Pancreas (tissue), 10 donors: ENCODE measurements around the gene KCNQ4. TPM values are rescaled to one million over a fixed set of nuclear protein-coding genes. Genes with fewer than 3 reads are reported as not detected.

ENCODE experiments used
- ATAC-seq, 4 donors: fragments of 200-7000 bp; cut with Tn5 transposase; one replicate each; pipeline versions ENCODE4 v1.8.0 to v1.9.1; 2020; ENCODE audit warnings: mild to moderate bottlenecking in 4 of 4, moderate library complexity in 4 of 4
- DNase-seq, 6 donors: peaks; one replicate each; pipeline ENCODE4 v3.0.0-alpha.2; 2020
- FAIRE-seq: peaks from 2 replicates; lab custom pipeline; 2012; peaks lifted over from hg19 to GRCh38; lab: Jason Lieb, UNC
- H3K27ac ChIP-seq, 4 donors: fragments of 200-600 bp; sonication (generic); 1 replicate in 3 of 4; 2 replicates in 1 of 4; pipeline versions ENCODE4 v1.5.0 to v1.8.0; 2020
- H3K27me3 ChIP-seq, 4 donors: fragments of 200-600 bp; one replicate each; pipeline ENCODE4 v1.8.0; 2021
- H3K36me3 ChIP-seq, 3 donors: fragments of 200-600 bp; sonication (generic) in 1 of 3; one replicate each; pipeline versions ENCODE4 v1.5.0 to v1.8.0; 2020 to 2021
- H3K4me1 ChIP-seq, 3 donors: fragments of 200-600 bp; one replicate each; pipeline ENCODE4 v1.8.0; 2021
- H3K4me3 ChIP-seq, 4 donors: fragments of 200-600 bp; sonication (generic) in 2 of 4; one replicate each; pipeline versions ENCODE4 v1.5.0 to v1.8.0; 2020 to 2021
- H3K9me3 ChIP-seq, 4 donors: fragments of 200-600 bp; one replicate each; pipeline ENCODE4 v1.8.0; 2021
- WGBS, 2 donors: extraction: QIAGEN DNeasy Blood & Tissue Kit; methylation state at CpG; one replicate each; pipeline ENCODE4 v1.1.7; 2013; 5-methylcytosine and 5-hydroxymethylcytosine counted together
- intact Hi-C, 3 donors: fragments of 100-400 bp; cut with DNase I; formaldehyde crosslinking; loops; one replicate each; pipeline versions ENCODE4 v1.11.1 to v1.14.2; 2022
- polyA plus RNA-seq, 2 donors: library from polyadenylated mRNA; stranded (reverse); fragments of 200-250 nt; gene quantifications; one replicate each; pipeline ENCODE4 v1.2.3, GENCODE V29; 2013
- total RNA-seq, 6 donors: library from RNA; stranded (reverse); fragmentation: NEBNext Ultra II Directional in 4 of 6; extraction: Animal tissue kit (Norgen Biotek cat#: 25700) in 4 of 6; gene quantifications; one replicate each; pipeline versions ENCODE4 v1.2.1 to v1.2.4, GENCODE V29; 2021 to 2023
- TF ChIP-seq, protein P1 (sequence below), 4 donors: fragments of 200-600 bp; sonication (generic) in 3 of 4; IDR thresholded peaks; one replicate each; pipeline versions ENCODE4 v1.5.0 to v1.8.0; 2021; ENCODE audit warnings: antibody characterized with exemption in 4 of 4
- donor health status: healthy with polysubstance abuse.
- donor health status: DM: no; HTN: no; CAD: no; lungs with moderate emphysema.
- donor health status: DM: no; HTN: no; CAD: no.
- donor health status: control.
- donor health status: control.
- donor health status: Bipolar disorder and iron deficiency.
- donor health status: DM: yes; HTN: yes; CAD: no.
- donor health status: DM: no; HTN: no; CAD: no.
- donor health status: DM: no; HTN: no; CAD: no.
- donor health status: DM: yes; HTN: yes; CAD: no.

KCNQ4 gene
- total and polyA plus RNA-seq, 8 donors: 0.35 to 6.5 (median 1.3) TPM

DNA sequence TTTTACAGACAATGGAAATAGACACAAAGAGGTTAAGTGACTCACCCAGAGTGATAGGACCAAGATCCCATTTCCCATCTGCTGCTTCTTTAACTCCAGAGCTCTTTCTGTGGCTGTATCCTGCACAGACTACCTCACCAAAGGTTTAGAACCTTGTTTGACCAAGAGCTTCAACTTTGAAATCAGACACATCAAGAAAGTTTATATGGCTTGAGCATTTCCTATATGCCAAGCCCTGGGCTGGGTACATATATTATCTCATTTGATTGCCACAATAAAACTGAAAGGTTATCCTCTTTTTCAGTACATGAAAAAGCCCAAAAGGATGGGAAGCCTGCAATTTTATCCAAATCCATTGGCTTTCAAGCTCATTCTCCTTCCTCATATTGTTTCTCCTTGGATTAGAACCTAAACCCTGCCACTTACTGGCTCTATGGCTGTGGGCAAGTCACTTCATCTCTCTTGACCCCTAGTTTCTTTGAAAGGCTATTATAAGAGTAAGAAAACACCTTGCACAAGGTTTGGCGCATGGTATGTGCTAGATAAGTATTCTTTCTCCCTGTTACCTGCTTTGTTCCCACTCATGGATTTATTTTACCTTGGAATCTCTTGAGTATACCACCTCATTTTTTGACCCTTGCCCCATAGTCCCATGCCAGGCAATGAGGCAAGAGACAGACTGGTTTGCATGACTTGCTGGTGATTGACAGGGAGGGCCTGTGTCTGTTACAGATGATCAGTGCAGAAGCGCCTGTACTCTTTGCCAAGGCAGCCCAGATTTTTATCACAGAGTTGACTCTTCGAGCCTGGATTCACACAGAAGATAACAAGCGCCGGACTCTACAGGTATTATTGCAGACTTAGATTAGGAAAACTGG, 34.5 kb upstream of the KCNQ4 start:
- FAIRE-seq (no peak), ATAC-seq (peak in 1 of 4 donors; percentile 22), DNase-seq (no peak)
- peaks cover 0 to 50% (median 4%) of the 10 kb centered on the region in 3 donors for H3K36me3 ChIP-seq
- H3K4me1 ChIP-seq: no peaks in the 10 kb centered on the region
- H3K27me3 ChIP-seq: no peaks in the 10 kb centered on the region
- TF ChIP-seq, protein P1, sequence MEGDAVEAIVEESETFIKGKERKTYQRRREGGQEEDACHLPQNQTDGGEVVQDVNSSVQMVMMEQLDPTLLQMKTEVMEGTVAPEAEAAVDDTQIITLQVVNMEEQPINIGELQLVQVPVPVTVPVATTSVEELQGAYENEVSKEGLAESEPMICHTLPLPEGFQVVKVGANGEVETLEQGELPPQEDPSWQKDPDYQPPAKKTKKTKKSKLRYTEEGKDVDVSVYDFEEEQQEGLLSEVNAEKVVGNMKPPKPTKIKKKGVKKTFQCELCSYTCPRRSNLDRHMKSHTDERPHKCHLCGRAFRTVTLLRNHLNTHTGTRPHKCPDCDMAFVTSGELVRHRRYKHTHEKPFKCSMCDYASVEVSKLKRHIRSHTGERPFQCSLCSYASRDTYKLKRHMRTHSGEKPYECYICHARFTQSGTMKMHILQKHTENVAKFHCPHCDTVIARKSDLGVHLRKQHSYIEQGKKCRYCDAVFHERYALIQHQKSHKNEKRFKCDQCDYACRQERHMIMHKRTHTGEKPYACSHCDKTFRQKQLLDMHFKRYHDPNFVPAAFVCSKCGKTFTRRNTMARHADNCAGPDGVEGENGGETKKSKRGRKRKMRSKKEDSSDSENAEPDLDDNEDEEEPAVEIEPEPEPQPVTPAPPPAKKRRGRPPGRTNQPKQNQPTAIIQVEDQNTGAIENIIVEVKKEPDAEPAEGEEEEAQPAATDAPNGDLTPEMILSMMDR (IDR thresholded peaks at IDR 0.05): no peak
- intact Hi-C loops: no loop called here
- no peak overlapping the region for H3K4me3 ChIP-seq
- no peak overlapping the region for H3K27ac ChIP-seq
- no peaks in the 10 kb centered on the region for H3K9me3 ChIP-seq
- 78 to 82% methylated on average over 5 of the region's 5 CpGs for WGBS, 2 donors

DNA sequence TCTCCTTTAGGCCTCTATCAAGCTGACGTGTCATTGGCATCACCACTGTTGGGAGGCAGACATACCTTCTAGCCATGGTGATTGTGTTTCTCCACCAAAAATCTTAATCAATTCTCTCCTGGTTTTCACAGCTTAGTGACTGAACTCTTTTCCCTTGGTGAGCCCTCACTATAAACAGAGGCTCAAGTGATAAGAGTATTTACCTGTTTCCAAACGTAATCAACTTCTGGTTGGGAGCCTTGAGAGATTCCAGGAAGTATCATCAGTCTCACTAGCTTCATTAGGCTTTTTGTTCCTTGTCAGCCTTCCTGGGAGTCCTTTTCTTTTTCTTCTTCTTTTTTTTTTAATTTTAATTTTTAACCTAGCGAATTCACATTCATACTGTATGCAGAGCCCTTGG, 33.8 kb upstream of the KCNQ4 start:
- Histone ChIP-seq H3K27me3 (no peaks in the 10 kb centered on the region), H3K36me3 (peaks cover 0 to 58% (median 7%) of the 10 kb centered on the region in 3 donors), H3K4me3 (no peak overlapping the region), H3K27ac (no peak overlapping the region), H3K4me1 (no peaks in the 10 kb centered on the region), H3K9me3 (no peaks in the 10 kb centered on the region)
- intact Hi-C loops: no loop called here
- DNase-seq (no peak), FAIRE-seq (no peak), ATAC-seq (peak in 2 of 4 donors; percentile 29 to 61)
- TF ChIP-seq, protein P1 (IDR thresholded peaks at IDR 0.05): no peak
- WGBS, 2 donors: 69 to 73% methylated on average over 3 of the region's 3 CpGs

DNA sequence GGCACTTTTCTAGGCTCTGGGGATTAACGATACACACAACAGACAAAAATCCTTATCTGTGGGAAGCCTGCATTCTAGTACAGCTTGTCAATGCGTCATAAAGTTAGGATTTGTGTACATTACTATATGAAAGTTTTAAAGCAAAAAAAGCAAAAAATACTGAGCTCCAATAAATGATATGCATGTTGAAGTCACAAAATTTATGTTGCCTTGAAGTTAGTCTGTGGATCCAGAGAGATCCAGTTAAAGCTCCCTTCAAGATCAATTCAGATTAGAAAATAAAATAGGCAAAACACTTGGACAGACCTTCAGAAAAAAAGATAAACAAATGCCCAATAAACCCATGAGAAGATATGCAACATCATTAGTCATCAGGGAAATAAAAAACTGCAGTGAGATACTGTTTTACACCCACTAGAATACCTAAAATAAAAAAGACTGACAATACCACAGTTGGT, 33.1 kb upstream of the KCNQ4 start:
- no peak overlapping the region for H3K27ac ChIP-seq
- 85 to 94% methylated on average over 2 of the region's 2 CpGs for WGBS, 2 donors
- TF ChIP-seq, protein P1 (IDR thresholded peaks at IDR 0.05): no peak
- H3K9me3 ChIP-seq: no peaks in the 10 kb centered on the region
- no peak overlapping the region for H3K4me3 ChIP-seq
- intact Hi-C loops: no loop called here
- peaks cover 0 to 64% (median 7%) of the 10 kb centered on the region in 3 donors for H3K36me3 ChIP-seq
- DNase-seq (no peak), ATAC-seq (no peak), FAIRE-seq (no peak)
- no peaks in the 10 kb centered on the region for H3K4me1 ChIP-seq
- no peaks in the 10 kb centered on the region for H3K27me3 ChIP-seq

DNA sequence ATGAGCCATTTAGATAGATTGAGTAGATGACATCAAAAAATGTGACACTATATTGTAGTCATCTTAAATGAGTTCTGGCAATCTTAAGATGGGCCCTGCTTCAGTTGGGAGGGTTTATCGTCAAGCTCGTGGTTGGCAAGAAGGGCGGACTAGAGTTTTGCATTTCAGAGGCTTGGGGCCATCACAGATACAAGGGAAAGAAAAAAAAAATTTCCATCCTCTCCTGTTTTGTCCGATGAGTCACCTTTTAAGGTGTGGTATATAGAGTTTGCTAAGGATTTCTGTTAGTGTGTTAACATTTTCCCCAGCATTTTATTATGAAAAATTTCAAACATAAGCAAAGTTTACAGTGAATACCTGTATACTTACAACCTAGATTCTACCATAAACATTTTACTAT, 31.8 kb upstream of the KCNQ4 start:
- ATAC-seq: no peak
- Histone ChIP-seq H3K27ac (no peak overlapping the region), H3K9me3 (no peaks in the 10 kb centered on the region), H3K27me3 (no peaks in the 10 kb centered on the region), H3K4me3 (no peak overlapping the region), H3K36me3 (peaks cover 0 to 69% (median 7%) of the 10 kb centered on the region in 3 donors), H3K4me1 (no peaks in the 10 kb centered on the region)
- DNase-seq: no peak
- intact Hi-C loops: no loop called here
- WGBS, 2 donors: 91 to 93% methylated on average over 4 of the region's 4 CpGs
- TF ChIP-seq, protein P1 (IDR thresholded peaks at IDR 0.05): no peak
- FAIRE-seq: no peak
